Measurements from ENCODE around the gene SSB. TPM values are rescaled to one million over a fixed set of nuclear protein-coding genes. Genes with fewer than 3 reads are reported as not detected.

SSB gene
- total and polyA plus RNA-seq, 2 of the 13 experiments (the other 11 are each of a cell fraction or from before 2014, with no cell fraction given) = 109 to 208 TPM

GRCh38 chr2:169761251-169761969, 37.3 kb upstream of the SSB start (continued):
- no peak for TF ChIP-seq ZSCAN25 (CRISPR knock-in tag; IDR thresholded peaks at IDR 0.05)
- TF ChIP-seq TBX2 (CRISPR knock-in tag; IDR thresholded peaks at IDR 0.05; ENCODE audit: borderline replicate concordance) = peak; percentile 96
- TF ChIP-seq U2AF1 (optimal IDR thresholded peaks at IDR 0.05; ENCODE audit: low read depth, low read length) = no peak
- 0 out of 2 replicates have a peak, but pooled peaks have one; percentile 58 for TF ChIP-seq ZNF557 (CRISPR knock-in tag; IDR thresholded peaks at IDR 0.05)
- no peak for TF ChIP-seq JARID2 (CRISPR knock-in tag; IDR thresholded peaks at IDR 0.05; ENCODE audit: insufficient replicate concordance)
- no peak for TF ChIP-seq ZNF766 (CRISPR knock-in tag; IDR thresholded peaks at IDR 0.05; ENCODE audit: borderline replicate concordance)
- TF ChIP-seq RBM39 (IDR thresholded peaks at IDR 0.05; ENCODE audit: low read depth, low read length, poor library complexity, severe bottlenecking) = no peak
- no peak for TF ChIP-seq ATF7-NPFF (CRISPR knock-in tag; IDR thresholded peaks at IDR 0.05; ENCODE audit: low read depth)
- TF ChIP-seq, protein P1, sequence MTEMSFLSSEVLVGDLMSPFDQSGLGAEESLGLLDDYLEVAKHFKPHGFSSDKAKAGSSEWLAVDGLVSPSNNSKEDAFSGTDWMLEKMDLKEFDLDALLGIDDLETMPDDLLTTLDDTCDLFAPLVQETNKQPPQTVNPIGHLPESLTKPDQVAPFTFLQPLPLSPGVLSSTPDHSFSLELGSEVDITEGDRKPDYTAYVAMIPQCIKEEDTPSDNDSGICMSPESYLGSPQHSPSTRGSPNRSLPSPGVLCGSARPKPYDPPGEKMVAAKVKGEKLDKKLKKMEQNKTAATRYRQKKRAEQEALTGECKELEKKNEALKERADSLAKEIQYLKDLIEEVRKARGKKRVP (CRISPR knock-in tag; IDR thresholded peaks at IDR 0.05) = no peak; a peak in 1 of 4 replicates
- TF ChIP-seq IRF9 (CRISPR knock-in tag; IDR thresholded peaks at IDR 0.05; ENCODE audit: borderline replicate concordance) = no peak
- TF ChIP-seq ZNF549 (CRISPR knock-in tag; IDR thresholded peaks at IDR 0.05) = no peak; the same call in 1 of the 2 replicates
- no peak for TF ChIP-seq MXD4 (CRISPR knock-in tag; IDR thresholded peaks at IDR 0.05)
- TF ChIP-seq, protein P2, sequence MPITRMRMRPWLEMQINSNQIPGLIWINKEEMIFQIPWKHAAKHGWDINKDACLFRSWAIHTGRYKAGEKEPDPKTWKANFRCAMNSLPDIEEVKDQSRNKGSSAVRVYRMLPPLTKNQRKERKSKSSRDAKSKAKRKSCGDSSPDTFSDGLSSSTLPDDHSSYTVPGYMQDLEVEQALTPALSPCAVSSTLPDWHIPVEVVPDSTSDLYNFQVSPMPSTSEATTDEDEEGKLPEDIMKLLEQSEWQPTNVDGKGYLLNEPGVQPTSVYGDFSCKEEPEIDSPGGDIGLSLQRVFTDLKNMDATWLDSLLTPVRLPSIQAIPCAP (CRISPR knock-in tag; IDR thresholded peaks at IDR 0.05; ENCODE audit: low read depth) = no peak
- TF ChIP-seq ERF (CRISPR knock-in tag; IDR thresholded peaks at IDR 0.05) = peak; percentile 21; the same call in 1 of the 2 replicates
- TF ChIP-seq GTF2F1 (IDR thresholded peaks at IDR 0.05; ENCODE audit: low read length) = no peak
- TF ChIP-seq SNAPC2 (CRISPR knock-in tag; IDR thresholded peaks at IDR 0.05) = no peak; the same call in 1 of the 2 replicates
- no peak for TF ChIP-seq TBP (CRISPR knock-in tag; IDR thresholded peaks at IDR 0.05)
- TF ChIP-seq, protein P3, sequence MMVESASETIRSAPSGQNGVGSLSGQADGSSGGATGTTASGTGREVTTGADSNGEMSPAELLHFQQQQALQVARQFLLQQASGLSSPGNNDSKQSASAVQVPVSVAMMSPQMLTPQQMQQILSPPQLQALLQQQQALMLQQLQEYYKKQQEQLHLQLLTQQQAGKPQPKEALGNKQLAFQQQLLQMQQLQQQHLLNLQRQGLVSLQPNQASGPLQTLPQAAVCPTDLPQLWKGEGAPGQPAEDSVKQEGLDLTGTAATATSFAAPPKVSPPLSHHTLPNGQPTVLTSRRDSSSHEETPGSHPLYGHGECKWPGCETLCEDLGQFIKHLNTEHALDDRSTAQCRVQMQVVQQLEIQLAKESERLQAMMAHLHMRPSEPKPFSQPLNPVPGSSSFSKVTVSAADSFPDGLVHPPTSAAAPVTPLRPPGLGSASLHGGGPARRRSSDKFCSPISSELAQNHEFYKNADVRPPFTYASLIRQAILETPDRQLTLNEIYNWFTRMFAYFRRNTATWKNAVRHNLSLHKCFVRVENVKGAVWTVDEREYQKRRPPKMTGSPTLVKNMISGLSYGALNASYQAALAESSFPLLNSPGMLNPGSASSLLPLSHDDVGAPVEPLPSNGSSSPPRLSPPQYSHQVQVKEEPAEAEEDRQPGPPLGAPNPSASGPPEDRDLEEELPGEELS (CRISPR knock-in tag; IDR thresholded peaks at IDR 0.05) = peak; percentile 71
- TF ChIP-seq YEATS2 (CRISPR knock-in tag; IDR thresholded peaks at IDR 0.05; ENCODE audit: borderline replicate concordance) = no peak
- TF ChIP-seq, protein P4, sequence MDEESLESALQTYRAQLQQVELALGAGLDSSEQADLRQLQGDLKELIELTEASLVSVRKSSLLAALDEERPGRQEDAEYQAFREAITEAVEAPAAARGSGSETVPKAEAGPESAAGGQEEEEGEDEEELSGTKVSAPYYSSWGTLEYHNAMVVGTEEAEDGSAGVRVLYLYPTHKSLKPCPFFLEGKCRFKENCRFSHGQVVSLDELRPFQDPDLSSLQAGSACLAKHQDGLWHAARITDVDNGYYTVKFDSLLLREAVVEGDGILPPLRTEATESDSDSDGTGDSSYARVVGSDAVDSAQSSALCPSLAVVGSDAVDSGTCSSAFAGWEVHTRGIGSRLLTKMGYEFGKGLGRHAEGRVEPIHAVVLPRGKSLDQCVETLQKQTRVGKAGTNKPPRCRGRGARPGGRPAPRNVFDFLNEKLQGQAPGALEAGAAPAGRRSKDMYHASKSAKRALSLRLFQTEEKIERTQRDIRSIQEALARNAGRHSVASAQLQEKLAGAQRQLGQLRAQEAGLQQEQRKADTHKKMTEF (CRISPR knock-in tag; IDR thresholded peaks at IDR 0.05) = peak; percentile 42; the same call in 1 of the 2 replicates
- TF ChIP-seq HNF4G (IDR thresholded peaks at IDR 0.05; ENCODE audit: borderline replicate concordance, low read depth, low read length) = peak; percentile 84
- no peak for TF ChIP-seq HNF4G (CRISPR knock-in tag; IDR thresholded peaks at IDR 0.05; ENCODE audit: borderline replicate concordance, low read depth)
- TF ChIP-seq TEF (CRISPR knock-in tag; IDR thresholded peaks at IDR 0.05) = peak; percentile 36; the same call in 1 of the 2 replicates

Data from HepG2 (cell line).